GM21528 (cell line): ENCODE data around the gene KCNN1.

Experiments used
- ATAC-seq: cut with Tn5 transposase; IDR thresholded peaks from one replicate; pipeline ENCODE4 v1.9.1; 2021; ENCODE audit warnings: mild to moderate bottlenecking, moderate library complexity; ENCODE audit not compliant: unreplicated experiment, low FRiP score

Gene KCNN1

DNA sequence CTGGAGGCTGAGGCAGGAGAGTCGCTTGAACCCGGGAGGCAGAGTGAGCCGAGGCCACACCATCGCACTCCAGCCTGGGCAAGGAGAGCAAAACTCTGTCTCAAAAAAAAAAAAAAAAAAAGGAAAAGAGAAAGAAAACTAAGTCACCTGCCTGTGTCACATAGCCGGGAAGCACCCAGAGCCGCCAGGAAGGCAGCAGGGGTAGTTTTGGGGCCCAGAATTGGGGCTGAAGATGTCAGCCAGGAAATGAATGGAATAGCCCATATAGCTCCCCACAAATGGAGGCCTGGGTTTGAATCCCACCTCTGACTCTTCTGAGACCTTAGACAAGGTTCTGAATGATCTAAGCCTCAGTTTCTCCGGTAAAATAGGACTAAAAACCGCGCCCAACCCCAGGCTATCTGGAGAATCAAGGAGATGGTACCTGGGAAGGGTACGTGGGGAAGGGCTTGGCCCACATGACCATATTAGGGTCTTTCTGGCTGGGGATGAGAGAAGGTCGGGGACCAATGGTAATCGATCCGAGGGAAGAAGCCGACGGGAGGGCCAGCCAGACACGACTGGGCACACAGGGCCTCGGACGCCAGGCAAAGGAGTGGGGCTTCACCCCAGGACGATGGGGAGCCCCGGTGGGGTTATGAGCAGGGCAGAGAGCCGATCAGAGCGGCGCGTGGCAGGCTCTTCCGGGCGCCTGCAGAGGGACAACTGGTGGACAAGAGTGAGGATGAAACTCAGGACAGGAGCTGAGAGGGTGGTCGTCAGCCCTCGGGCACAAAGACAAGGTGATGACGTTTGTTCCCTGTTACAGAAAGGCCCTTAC, 19.7 kb upstream of the KCNN1 start:
- peak; percentile 29 for ATAC-seq

DNA sequence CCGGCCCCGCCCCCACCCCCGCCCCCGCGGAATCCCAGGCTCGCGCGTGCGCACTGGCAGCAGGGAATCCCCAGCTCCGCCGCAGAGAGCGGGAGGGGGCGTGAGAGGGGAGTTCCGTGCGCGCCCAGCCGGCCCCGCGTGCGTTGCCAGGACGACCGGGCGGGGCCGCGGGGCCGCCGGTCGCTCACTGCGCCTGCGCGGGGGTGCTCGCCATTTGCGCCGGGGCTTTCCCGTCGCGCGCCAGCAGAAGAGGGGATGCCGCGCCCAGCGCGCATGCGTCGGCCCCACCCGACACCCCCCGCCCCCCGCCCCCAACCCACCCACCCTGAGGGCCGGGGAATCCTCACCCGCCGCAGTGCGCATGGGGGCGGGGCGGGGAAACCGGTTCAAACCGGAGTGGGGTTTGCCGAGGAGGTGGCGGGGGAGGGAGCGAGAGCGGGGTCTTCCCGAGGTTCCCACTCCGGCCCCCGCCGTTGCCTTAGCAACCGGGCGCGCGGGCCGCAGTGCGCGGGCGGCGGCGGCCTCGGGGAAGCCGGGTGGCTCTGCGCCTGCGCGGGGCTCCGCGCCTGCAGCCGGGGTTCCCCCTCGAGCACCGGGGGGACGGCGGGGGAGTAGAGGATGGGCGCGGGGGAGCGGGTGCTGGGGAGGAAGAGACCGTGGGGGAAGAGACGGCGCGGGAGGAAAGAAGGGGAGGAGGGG, 18.9 kb upstream of the KCNN1 start:
- peak; percentile 44 for ATAC-seq

DNA sequence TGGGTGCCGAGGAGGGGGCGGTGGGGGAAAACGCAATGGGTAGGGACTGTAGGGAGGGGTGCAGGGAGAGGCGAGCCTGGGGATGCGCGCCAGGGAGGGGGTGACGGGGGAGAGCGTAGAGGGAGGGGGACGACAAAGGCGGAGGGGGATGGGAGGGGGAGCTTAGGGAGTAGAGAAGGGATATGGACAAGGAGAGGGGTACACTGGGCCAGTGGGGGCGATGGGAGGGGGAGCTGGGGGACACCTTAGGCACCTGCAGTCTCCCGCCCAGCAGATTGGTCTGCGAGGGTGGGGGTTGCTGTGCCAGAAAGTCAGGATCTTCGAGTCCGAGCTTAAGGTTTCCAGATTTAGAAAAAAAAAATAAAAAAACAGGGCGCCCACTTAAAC, 18.4 kb upstream of the KCNN1 start:
- no peak for ATAC-seq

DNA sequence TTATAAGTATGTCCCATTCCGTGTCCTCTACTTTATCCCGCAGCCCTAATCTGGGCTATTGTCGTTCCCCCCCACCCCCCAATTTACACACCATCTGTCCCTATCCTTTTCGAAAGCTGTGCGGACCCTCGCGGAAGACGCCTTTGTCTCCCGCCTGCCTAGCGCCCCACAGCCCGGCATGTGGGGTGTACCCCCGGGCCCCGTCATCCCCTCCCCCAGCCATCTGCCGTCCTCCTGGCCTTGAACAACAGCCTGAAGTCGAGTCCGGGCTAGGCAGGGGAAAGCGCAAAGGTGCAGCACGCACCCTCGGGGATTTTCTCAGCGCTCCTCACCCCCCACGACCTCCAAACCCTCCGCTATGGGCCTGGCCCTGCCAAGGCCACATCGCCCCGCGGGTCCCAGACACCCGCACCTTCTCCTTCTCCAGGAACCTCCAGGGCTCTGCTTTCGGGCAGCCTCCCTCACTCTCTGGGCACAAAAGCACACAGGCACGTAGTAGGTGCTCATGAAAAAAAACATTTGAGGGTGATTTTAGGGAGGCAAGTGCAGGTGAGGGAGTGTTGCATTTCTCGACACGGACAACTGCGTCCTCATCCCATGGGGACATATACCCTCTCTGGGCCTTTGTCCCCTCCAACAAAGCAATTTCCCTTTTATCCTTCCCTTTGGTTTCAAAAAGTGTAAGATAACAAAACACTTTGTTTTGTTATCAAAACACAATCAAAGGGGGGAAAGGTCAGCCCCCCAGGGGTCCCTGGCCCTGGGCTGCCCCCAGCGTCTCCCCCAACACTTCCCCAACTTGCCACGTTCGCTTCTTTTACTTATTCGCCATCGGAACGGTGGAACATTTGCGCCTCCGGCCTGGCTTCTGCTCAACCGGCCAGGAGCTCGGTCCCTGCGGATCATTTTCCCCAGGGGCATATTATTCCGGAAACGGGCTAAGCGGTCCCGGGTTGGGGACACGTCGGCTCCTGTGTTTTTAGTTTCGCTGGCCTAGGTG, 17.7 kb upstream of the KCNN1 start:
- ATAC-seq = no peak

DNA sequence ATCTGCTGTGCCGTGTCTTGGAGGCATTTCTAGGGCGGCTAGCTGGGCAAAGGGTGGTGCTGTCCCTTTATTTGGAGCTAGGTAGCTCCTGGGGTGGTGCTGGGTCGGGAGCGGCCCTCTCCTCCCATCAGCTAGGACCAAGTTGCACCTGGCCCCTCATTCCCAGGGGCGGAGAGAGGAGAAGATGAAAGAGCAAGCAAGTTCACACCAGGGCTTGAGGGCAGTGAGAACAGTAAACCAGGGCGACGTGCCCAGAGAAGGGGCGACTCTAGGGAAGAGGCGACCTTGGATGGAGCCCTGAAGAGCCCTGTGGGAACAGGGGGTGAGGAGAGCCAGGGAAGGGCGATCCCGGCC, 17.0 kb upstream of the KCNN1 start:
- ATAC-seq = no peak

DNA sequence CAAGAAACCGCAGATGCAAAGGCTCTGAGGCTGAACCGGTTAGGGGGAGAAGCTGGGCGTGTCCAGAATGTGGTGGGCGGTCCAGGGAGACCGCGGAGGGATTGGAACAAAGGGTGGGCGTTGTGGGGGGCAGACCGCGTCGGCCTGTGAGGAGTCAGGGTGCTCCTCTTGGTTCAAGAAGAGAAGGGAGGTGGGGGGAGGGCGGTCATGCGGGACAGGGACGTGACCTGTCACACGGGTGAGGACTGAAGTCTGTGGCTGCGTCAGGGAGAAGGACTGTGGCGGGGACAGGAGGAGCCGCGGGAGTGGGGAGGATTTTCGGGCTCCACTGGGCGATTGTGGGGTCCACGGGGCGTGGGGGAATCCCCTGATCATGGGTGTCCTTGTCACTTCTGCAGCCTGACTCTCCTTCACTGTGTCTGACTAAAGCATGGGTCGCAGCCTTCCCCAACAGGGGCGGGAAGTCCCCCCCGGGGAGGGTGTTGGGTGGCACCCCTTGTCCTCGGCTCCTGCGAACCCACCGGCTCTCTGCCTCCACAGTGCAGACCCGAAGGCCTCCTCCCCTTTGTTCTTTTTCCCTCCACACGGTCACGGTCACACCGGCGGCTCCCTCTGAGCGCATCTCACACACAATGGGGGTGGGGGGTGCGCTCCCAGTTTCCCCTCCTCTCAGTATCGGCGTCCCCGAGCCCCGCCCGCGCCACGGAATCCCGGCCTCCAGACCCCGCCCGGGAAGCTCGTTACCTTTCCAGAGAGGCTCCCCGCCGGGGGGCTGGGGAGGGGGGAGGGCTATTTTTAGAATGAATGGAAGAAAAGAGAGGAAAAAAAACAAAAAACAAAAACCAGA, 16.4 kb upstream of the KCNN1 start:
- ATAC-seq = no peak

DNA sequence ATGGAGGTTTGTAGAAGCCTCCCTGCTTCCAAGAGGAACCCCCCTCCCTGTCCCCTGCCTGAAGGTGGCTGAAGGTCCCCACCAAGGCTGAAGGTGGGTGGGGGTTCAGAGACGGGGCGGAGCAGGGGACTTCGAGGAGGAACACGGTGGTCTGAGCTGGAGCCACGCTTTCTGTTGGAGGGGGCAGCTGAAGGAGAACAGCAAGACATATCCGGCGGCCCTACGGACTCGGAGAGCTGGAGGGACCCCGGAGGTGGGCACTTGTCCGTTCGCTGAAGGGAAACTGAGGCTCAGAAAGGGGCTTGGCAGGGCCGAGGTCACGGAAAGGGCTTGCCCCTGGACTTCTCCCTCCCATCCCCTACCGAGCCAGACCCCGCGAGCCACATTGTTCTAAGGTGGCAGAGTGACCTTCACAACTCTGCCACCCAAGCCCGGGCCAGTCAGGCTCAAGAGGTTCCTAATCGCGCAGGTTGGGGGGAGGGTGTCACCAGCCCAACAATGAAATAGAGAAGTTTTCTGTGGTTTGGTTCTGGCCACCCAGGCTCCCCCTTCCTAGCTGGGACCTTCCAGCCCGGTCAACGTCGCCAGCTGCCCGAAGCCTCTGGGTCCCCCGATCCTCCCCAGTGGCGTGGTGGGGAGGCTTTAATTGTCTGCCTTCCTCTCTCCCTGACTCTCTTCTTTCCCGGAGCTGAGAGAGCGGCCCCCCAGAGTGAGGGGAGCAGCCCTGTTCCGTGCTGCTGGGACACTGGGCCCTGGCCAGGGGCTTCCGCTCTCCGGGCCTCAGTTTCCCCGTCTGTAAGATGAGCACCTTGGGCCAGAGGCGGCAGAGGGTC, 15.5 kb upstream of the KCNN1 start:
- no peak for ATAC-seq

DNA sequence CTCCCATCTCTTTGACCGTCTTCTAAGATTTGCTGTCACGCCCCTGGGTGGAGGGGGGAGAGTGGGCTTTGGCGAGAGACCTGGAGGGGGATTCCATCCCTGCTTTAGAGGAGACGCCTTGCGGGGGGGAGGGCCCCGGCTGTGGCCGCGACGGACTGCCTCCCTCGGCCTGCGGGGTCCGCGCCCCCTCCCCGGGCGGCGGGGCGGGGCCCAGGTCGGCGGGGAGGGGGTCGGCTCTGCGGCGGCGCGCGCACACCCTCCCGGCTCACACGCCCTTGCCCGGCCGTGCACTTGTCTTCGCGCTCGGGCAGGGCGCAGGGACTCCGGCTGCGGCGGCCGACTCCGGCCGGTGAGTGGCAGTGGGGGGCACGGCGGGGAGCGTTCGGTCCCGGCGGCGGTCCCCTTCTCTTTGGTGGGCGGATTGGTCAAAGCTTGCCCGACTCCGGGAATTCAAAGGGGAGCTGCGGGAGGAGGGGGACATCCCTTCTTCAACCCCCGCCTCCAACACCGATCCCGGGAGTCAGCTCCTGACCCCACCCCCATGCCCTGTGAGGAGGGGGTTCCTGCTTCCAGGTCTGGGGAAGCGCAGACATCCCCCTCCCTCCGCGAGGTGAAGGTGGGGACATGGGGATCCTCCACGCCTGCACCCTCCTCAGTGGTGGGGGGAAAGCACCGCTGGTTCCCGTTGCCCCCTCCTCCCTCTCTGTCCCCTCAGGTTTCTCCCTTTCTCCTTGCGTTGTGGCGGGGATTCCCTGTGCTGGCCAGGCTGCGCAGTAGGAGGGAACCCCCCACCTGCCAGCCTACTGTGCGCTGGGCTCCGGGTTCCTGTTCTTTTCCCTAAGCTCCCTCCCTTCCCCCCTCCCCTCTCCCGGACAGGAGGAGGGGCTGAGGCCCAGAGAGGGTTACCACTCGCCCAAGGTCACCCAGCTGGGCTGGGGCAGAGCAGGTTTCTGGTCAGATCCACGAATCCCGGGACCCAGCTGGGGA, 14.6 kb upstream of the KCNN1 start:
- ATAC-seq = no peak

DNA sequence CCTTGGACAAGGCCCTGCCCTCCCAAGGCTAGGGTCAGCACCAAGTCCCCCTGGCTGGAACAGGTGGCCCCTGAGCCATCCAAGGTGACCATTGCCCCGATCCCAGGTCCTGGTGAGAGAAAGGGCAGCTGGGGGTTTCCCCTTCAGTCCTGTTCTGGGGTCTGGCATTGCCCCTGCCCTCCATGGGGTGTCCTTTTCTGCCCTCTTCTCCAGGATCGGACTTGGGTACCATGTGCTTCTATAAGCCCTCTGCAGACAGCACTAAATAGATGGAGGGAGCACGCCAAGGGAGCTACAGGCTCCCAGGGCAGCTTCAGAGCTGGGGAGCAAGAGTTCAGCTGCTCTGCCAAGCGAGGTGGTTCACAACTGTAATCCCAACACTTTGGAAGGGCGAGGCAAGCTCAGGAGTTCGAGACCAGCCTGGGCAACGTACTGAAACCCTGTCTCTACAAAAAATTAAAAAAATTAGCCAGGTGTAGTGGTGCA, 13.5 kb upstream of the KCNN1 start:
- no peak for ATAC-seq

DNA sequence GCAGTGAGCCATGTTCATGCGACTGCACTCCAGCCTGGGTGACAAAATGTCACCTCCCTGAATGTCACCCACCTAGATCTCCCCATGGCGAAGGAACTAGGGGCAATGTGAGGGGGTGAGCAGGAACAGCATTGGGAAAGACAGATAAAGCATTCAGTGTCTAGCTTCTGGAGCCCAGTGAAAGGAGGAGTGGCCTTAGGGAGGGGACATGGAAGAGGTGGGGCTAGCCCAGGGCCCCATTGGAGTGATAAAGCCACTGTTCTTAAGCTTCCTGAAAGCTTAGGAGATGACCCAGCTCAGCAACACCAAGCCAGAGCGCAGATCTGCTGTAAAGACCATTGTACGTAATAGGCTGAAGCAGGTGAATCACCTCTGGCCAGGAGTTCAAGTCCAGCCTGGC, 13.0 kb upstream of the KCNN1 start:
- no peak for ATAC-seq

DNA sequence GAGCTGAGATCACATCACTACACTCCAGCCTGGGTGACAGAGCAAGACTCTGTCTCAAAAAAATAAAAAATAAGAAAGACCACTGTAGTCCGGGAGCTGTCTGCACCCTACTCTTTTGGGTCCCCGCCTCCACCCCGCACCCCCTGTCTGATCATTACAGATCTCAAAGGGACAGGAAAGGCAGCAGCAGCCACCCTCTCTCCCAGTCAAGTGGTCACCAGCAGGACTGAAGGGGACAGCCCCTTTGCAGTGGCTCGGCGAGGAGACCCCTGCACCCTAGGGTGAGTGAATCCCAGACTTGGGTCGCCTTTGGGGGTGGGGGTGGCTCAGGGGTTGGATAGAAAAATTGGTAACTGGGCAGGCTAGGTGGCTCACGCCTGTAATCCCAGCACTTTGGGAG, 12.5 kb upstream of the KCNN1 start:
- ATAC-seq = no peak

DNA sequence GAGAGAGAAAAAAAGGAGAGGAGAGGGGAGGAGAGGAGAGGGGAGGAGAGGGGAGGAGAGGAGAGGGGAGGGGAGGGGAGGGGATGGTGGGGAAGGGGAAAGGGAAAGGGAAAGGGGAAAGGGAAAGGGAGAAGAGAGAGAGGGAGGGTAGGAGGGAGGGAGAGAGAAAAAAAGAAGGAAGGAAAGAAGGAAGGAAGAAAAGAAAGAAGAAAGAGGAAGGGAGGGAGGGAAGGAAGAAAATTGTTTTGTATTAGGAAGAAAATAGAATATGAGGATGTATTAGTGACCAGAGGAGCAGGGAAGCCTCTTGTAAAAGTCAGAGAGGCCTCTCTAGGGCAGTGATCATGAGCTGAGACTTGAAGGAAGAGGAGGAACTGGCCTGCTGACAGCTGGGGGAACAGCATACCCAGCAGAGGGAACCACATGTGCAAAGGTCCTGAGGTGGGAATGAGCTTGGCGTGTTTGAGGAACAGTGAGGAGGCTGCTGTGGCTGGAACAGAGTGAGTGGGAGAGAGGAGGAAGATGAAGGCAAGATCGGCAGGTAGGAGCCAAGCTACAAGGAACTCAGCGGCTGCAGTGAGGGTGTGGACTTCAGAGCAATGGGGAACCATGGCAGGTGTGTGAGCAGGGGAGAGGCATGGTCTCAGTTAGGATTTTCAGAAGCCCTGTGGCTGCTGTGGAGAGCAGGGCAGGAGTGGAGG, 9.6 kb upstream of the KCNN1 start:
- no peak for ATAC-seq

DNA sequence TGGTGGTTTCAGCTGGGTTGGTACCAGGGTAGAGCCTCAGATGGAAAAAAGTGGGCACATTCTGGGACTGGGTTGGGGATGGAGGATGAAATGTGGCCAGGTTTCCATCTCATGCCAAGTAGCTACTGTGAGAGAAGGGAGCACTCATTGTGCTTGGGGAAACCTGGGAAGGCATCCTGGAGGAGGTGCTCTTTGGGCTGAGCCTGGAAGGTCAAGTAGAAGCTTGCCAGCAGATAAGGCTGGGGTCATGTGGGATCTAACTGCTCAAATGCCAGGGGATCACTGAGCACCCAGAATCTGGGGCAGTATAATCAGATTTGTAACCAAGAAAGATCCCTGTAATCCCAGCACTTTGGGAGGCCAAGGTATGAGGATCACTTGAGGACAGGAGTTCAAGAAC, 9.0 kb upstream of the KCNN1 start:
- ATAC-seq = no peak

DNA sequence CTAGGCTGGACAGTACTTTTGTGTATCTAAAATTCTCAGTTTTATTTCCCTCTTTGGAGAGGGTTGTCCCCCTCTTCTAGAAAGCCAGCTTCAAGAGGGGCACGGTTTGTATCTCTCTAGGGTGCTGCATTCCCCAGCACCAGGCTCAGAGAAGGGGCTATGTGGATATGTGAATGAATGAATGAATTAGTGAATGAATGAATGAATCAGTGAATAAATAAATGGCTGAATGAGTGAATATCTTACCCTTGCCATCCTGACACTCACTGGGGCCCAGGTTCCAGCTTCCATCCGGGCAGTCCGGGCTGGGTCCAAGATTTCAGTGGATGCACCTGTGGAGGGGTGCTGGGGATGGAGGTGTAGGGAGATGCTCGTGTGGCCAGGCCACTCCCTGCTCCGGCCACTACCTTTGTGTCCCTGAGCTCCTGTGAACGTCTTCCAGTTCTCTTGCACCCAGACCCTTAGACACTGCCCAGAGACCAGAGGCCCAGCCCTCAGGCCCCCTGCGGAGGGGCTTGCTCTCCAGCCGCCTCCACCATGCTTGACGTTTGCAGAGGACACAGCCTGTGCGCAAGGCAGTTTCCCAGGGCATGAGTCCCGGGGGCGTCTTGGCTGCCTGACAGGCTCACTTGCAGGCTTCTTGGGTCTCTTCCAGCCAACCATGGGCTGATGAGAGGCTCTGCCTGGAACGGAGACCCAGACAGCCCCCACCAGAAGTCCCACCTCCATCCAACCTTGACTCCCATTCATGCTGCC, 2.8 kb upstream of the KCNN1 start:
- no peak for ATAC-seq

DNA sequence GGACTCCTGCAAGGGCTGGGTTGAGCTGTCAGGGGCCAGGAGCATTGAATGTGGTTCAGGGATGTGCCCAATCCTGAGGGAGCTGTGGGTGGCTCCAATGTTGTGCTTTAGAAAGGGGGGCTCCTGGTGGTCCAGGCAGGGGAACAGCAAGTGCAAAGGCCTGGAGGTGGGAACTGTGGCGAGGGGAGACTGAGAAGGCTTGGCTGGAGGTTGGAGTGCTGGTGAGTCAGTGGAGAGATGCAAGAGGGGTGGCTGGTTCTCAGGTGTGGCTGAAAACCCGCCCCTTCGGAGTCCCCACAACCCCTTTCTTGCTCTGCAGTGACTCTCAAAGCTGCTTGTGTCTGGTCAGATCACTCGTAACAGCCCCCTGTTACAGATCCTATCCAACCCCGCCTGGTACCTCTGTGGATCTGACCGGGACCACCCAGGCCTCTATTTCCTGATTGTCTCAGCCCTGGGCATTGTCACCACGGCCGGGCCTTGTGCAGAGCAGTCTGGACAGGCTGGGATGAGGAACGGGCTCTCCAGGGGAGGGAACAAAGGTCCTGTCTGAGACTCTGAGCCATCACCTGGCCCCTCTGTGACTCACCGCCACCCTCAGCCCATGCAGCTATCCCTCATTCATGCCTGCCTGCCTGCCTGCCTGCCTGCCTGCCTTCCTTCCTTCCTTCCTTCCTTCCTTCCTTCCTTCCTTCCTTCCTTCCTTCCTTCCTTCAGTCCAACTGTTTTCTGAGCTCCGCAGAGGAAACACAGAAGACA, 1.4 kb upstream of the KCNN1 start:
- ATAC-seq = no peak

DNA sequence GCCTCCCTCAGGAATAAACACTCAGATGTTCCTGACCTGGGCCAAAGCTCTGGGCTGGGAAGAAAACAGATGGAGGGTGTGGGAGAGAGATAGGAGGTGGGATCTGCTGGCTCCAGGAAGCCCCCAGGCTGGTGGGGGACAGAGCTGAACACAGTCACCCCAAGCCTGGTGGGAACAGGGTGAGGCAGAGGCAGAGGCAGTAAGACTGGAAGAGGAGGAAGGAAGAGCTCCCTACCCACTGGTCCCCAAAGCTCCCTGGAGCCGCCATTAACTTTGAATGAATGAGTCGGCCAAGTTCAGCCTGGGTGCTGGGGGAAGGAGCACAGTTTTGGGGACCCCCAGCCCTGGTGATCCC, 801 bp upstream of the KCNN1 start:
- ATAC-seq = no peak
